ENCODE data around the gene THOP1.

Gene THOP1

GRCh38 chr19:2747349-2747748 lies 38.0 kb upstream of the THOP1 start:
- no peak for TF ChIP-seq CTCF (IDR thresholded peaks at IDR 0.05; ENCODE audit: low read depth, low read length)
- no peak overlapping the region for H3K4me3 ChIP-seq (ENCODE audit: low read depth, low read length)

DNA sequence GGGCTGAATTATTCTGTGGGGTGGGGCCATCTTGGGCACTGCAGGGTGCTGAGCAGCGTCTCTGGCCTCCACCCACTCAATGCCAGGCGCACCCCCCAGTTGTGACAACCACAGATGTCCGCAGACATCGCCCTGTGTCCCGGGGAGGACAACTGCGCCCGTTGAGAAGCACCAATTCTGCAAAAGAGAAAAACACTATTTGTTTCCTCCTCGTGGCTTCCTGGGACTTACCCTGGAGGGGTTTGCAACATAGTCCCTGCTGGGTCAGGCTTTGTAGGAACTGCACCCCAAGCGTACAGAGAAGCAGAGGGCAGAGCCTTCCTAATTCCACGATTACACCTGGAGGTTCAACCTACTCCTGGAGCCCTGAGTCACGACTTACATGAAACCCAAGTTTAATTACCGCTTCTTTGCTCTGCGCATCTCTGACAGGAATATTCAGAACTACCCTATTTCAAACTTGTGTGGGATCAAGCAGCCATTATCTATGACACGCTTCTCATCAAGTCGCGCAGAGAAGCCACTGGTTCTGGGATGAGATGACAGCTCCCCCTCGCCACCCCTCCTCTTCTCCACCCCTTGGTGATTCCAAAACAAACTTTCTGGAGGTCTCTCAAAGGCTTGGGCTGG lies 34.4 kb upstream of the THOP1 start:
- no peak for TF ChIP-seq CTCF (IDR thresholded peaks at IDR 0.05; ENCODE audit: low read depth, low read length)
- H3K4me3 ChIP-seq (ENCODE audit: low read depth, low read length), result no peak overlapping the region

- no peak overlapping the region for H3K4me3 ChIP-seq (ENCODE audit: low read depth, low read length)
- TF ChIP-seq CTCF (IDR thresholded peaks at IDR 0.05; ENCODE audit: low read depth, low read length), result no peak
These were observed 33.9 kb upstream of the THOP1 start for GRCh38 chr19:2751438-2751830.

GRCh38 chr19:2754659-2755447 lies 30.4 kb upstream of the THOP1 start:
- TF ChIP-seq CTCF (IDR thresholded peaks at IDR 0.05; ENCODE audit: low read depth, low read length), result no peak
- H3K4me3 ChIP-seq (ENCODE audit: low read depth, low read length), result no peak overlapping the region

DNA sequence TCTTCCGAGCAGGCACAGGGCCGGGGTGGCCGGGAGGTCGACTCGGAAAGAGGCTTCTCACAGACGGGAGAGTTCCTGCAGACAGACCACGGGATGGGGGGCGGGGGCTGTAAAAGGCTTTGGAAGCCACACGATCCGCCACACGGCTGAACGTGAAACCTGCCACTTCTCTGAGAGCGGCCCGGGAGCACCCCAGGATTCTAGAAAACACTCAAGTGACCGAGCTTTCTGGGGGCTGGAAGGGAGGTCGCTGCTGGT lies 29.9 kb upstream of the THOP1 start:
- H3K4me3 ChIP-seq (ENCODE audit: low read depth, low read length), result no peak overlapping the region
- TF ChIP-seq CTCF (IDR thresholded peaks at IDR 0.05; ENCODE audit: low read depth, low read length), result no peak

DNA sequence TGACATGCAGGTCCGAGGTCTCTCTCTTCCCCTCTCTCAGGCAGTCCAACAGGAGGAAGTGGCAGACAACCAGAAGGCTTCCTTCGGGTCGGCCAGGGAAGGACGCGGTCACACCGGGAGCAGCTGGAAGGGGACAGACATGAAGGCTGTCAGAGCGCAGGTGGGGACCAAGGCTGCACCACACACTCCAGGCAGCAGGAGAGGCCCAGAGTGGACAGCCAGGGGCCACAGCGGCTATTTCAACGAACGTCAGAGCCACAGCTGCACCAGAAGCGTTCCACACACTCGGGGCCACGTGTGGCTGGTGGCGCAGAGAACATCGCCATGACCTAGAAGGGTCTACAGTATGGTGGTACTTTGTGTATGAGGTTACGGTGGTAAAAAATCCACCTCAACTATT lies 29.5 kb upstream of the THOP1 start:
- no peak for TF ChIP-seq CTCF (IDR thresholded peaks at IDR 0.05; ENCODE audit: low read depth, low read length)
- no peak overlapping the region for H3K4me3 ChIP-seq (ENCODE audit: low read depth, low read length)

GRCh38 chr19:2756477-2756876 lies 28.8 kb upstream of the THOP1 start:
- TF ChIP-seq CTCF (IDR thresholded peaks at IDR 0.05; ENCODE audit: low read depth, low read length), result no peak
- H3K4me3 ChIP-seq (ENCODE audit: low read depth, low read length), result no peak overlapping the region
